Measurements from ENCODE around the gene XIST. TPM values are rescaled to one million over a fixed set of nuclear protein-coding genes. Genes with fewer than 3 reads are reported as not detected.
"Not testable (repeated sequence)": the region's sequence is repeated elsewhere in the genome, so short reads cannot be mapped to it uniquely, and the experiment has no call there.

XIST gene
- total RNA-seq, 1 donor from 2014 or later = not detected

DNA sequence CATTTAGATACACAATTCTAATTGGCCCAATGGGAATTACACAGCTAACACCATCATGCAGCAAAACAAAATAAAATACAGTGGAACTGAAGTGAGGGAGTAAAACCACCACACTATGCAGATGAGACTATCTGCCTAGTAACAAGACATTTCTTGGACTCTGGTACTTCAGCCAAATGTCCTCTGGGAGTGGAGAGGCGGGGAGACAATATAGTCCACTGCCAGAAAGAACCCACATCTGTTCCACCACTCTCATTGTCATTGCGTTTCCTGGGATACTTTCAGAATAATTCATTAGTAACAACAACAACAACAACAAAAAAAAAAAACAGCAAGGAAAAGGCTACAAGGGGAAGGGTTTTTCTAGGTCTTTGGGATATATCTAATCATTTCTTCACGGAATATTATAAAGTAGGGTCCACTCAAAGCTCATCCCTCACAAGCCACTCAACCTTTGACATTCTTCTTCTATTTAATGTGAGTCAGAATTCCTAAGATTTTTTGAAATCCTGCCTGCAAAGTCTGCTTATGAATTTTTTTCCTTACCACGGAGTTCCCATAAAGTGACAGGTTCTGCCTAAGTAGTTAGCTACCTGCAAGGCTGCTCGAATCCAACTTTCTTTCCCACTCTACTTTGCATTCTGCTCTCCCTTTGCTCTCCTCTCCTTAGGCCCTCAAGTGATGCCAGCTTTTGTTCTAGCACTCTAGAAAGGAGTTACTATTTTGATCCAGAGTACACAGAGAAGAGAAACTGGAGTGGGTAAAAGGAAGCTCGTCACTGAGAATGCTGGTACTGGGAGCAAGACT, 34.9 kb downstream of the XIST start:
- intact Hi-C loops (cut with micrococcal nuclease) = no loop called here

DNA sequence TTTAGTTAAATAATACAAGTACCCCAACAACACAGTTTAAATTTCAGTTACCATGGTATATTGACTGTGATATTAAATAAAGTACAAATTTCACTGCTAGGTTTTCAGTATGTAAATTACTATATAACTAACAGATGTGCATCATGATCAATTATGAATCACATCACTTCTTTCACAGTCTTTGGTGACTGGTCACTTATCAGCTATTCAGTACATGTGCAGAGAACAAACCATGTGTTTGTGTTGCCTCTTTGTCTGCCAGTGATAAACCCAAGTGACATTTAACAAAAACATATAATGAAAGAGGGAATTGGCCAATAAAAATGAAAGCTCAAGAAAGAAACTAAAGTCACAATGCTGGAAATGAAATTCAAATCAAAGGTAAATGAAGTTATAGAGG, 40.3 kb downstream of the XIST start:
- intact Hi-C loops (cut with micrococcal nuclease) = no loop called here

DNA sequence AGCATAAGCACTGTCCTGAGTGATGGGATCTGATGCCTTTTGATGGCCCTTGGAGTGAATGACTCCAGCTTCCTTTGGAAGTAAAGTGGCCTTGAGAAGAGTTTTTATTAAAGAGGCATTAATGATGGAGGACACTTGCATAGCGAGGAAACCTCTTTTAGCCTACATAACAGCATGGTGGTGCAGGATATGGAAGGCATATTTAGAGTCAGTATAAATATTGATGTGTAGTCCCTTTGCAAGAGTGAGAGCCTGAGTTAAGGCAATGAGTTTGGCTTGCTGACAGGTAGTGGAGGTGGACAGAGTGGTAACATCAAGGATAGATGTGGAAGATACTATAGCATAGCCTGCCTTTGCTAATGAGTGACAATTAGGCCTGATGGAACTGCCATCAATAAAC, 48.4 kb downstream of the XIST start:
- intact Hi-C loops (cut with micrococcal nuclease) = not testable (repeated sequence)

DNA sequence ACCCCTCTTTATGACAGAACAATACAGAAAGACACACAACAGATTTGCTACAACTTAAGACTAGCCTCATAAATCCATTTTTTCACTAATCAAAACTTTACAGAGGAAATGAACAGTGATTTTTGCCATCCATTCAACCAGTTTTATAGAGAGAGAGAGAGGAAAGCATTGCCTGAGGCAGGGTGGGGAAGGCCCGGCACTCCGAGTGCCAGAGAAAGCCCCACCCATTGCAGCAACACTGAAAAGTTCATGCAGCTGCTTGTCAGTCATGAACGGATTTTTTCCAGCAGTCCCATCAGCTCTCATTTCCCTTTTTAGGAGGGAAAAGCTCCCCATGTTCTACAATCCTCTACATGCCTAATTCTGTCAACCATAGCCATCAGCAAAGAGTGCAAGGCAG, 52.6 kb downstream of the XIST start:
- intact Hi-C loops (cut with micrococcal nuclease) = no loop called here

DNA sequence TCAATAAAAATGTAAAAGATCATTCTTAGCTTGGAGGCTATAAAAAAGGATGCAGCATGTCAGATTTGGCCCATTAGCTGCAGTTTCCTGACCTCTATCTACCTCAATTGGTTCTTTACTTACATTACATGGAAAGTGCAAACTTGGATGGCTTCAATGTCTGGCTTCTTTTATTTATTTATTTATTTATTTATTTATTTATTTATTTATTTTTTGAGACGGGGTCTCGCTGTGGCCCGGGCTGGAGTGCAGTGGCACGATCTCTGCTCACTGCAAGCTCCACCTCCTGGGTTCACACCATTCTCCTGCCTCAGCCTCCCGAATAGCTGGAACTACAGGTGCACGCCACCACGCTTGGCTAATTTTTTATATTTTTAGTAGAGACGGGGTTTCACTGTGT, 60.0 kb downstream of the XIST start:
- intact Hi-C loops (cut with micrococcal nuclease) = not testable (repeated sequence)

DNA sequence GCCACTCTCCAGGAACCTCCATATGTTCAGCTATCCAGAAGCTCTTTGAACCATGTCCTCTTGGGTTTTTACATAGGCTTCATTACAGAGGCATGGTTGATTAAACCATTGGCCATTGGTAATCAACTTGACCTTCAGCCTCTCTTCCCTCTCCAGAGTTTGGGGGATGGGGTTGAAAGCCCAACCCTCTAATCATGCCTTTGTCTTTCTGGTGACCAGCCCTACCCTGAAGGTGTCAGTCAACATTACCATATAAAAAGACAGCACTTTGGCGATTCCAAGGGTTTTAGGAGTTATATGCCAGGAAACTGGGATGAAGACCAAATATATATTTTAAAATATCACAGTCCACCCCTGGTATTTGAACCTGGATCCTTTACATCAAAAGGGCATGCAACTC, 67.0 kb downstream of the XIST start:
- intact Hi-C loops (cut with micrococcal nuclease) = no loop called here

All from T-helper 1 cell treated with Interleukin-12 subunit alpha and Interleukin-12 subunit beta and Interleukin-4 antibody, amounts not matched to agents 30 ng/mL and 1 ng/mL, for 36 hours (primary cell).